SK-N-SH (cell line): ENCODE data around the gene SORBS1. TPM values are rescaled to one million over a fixed set of nuclear protein-coding genes. Genes with fewer than 3 reads are reported as not detected.

ENCODE experiments used
- CTCF ChIA-PET: fragments of 300-600, 350-600 bp; formaldehyde crosslinking; extraction: SDS; loops from one replicate; lab custom pipeline; 2021; lab: Yijun Ruan, JAX
- POLR2A ChIA-PET: fragments of 350-600 bp; sonication (Branson Sonifier 250); formaldehyde crosslinking; extraction: SDS; loops from one replicate; lab custom pipeline; 2020; ENCODE audit warnings: antibody characterized with exemption, inconsistent platforms; lab: Yijun Ruan, JAX
- DNase-seq: peaks from one replicate; pipeline ENCODE4 v3.0.0; 2012
- H2AFZ ChIP-seq: fragments of 200-600 bp; sonication (generic); 2 replicates; pipeline ENCODE4 v1.8.1; 2016; ENCODE audit warnings: antibody characterized with exemption, mild to moderate bottlenecking, low read depth
- H3F3A ChIP-seq: fragments of 200-600 bp; sonication (generic); replicated peaks from 2 replicates; pipeline ENCODE3; 2016; ENCODE audit warnings: antibody characterized with exemption, mild to moderate bottlenecking; ENCODE audit not compliant: insufficient read depth
- H3K27ac ChIP-seq, 2 experiments: fragments of 200-500 bp in 1 of 2; fragments of 200-600 bp in 1 of 2; sonication (Bioruptor generic) in 1 of 2; sonication (generic), shearing (Covaris generic) in 1 of 2; 2 replicates each; pipeline versions ENCODE4 v1.5.1 to v1.6.1; 2014 to 2016; ENCODE audit warnings: low read depth in 2 of 2, inconsistent platforms in 1 of 2, low read length in 1 of 2, mild to moderate bottlenecking in 1 of 2, mixed read lengths in 1 of 2
- H3K27me3 ChIP-seq: fragments of 200-600 bp; sonication (generic), shearing (Covaris generic); 2 replicates; pipeline ENCODE4 v1.6.1; 2016; ENCODE audit warnings: mixed run types; ENCODE audit not compliant: insufficient read depth
- H3K36me3 ChIP-seq, 2 experiments: fragments of 200-500 bp in 1 of 2; fragments of 200-600 bp in 1 of 2; sonication (Bioruptor generic) in 1 of 2; sonication (generic) in 1 of 2; replicated peaks in 1 of 2; 2 replicates each; pipeline versions ENCODE3 to v1.5.1; 2014 to 2016; ENCODE audit warnings: low read length in 1 of 2, mild to moderate bottlenecking in 1 of 2; ENCODE audit not compliant: insufficient read depth in 2 of 2, control insufficient read depth in 1 of 2
- H3K4me1 ChIP-seq, 2 experiments: fragments of 200-500 bp in 1 of 2; fragments of 200-600 bp in 1 of 2; sonication (Bioruptor generic) in 1 of 2; sonication (generic), shearing (Covaris generic) in 1 of 2; 2 replicates each; pipeline versions ENCODE4 v1.5.1 to v1.6.1; 2014 to 2016; ENCODE audit warnings: low read depth in 1 of 2, low read length in 1 of 2, mixed run types in 1 of 2; ENCODE audit not compliant: insufficient read depth in 2 of 2, control insufficient read depth in 1 of 2
- H3K4me2 ChIP-seq: fragments of 200-600 bp; sonication (generic), shearing (Covaris generic); 2 replicates; pipeline ENCODE4 v1.6.1; 2017; ENCODE audit warnings: mixed run types
- H3K4me3 ChIP-seq, 2 experiments: fragments of 200-500 bp in 1 of 2; fragments of 200-600 bp in 1 of 2; sonication (Bioruptor generic) in 1 of 2; sonication (generic), shearing (Covaris generic) in 1 of 2; 2 replicates each; pipeline versions ENCODE4 v1.5.1 to v1.8.1; 2014 to 2016; ENCODE audit warnings: low read depth in 2 of 2, inconsistent platforms in 1 of 2, low read length in 1 of 2, mild to moderate bottlenecking in 1 of 2, mixed read lengths in 1 of 2, moderate library complexity in 1 of 2
- H3K79me2 ChIP-seq: fragments of 200-600 bp; sonication (generic); 2 replicates; pipeline ENCODE4 v1.8.1; 2017; ENCODE audit warnings: mild to moderate bottlenecking; ENCODE audit not compliant: insufficient read depth
- H3K9ac ChIP-seq: fragments of 200-600 bp; sonication (generic); 2 replicates; pipeline ENCODE4 v1.6.1; 2017; ENCODE audit warnings: mixed run types
- H3K9me2 ChIP-seq: fragments of 200-600 bp; sonication (generic); 2 replicates; pipeline ENCODE4 v1.6.1; 2017; ENCODE audit warnings: mixed run types
- H3K9me3 ChIP-seq: fragments of 200-600 bp; sonication (generic); 2 replicates; pipeline ENCODE4 v1.6.1; 2017; ENCODE audit warnings: mixed run types, mild to moderate bottlenecking, moderate library complexity
- H4K20me1 ChIP-seq: fragments of 200-600 bp; sonication (generic); 2 replicates; pipeline ENCODE4 v1.6.1; 2017; ENCODE audit warnings: mild to moderate bottlenecking, mixed run types; ENCODE audit not compliant: insufficient read depth
- EP300 ChIP-seq, 2 experiments: IDR thresholded peaks; 2 replicates each; pipeline versions ENCODE4 v1.4.0 to v1.6.1; 2012; ENCODE audit warnings: borderline replicate concordance in 1 of 2, low read depth in 1 of 2, low read length in 1 of 2
- EZH2phosphoT487 ChIP-seq: fragments of 200-600 bp; sonication (generic); IDR thresholded peaks from 2 replicates; pipeline ENCODE4 v1.6.1; 2017; ENCODE audit warnings: low read depth, mixed run types, mild to moderate bottlenecking, antibody characterized with exemption, moderate library complexity, borderline replicate concordance
- FOSL2 ChIP-seq: IDR thresholded peaks from 2 replicates; pipeline ENCODE4 v1.4.0; 2012; ENCODE audit warnings: low read depth, mild to moderate bottlenecking, moderate library complexity, borderline replicate concordance
- FOXJ3 ChIP-seq: sonication (generic); formaldehyde crosslinking; IDR thresholded peaks from 2 replicates; pipeline ENCODE4 v1.5.1; 2020; ENCODE audit warnings: mild to moderate bottlenecking, missing genetic modification reagents
- JUND ChIP-seq: IDR thresholded peaks from 2 replicates; pipeline ENCODE4 v1.4.0; 2012
- PBX3 ChIP-seq: IDR thresholded peaks from 2 replicates; pipeline ENCODE4; 2012
- POLR2AphosphoS5 ChIP-seq: IDR thresholded peaks from 2 replicates; pipeline ENCODE4 v1.6.1; 2012; ENCODE audit warnings: low read depth, low read length
- RAD21 ChIP-seq: IDR thresholded peaks from 2 replicates; pipeline ENCODE4 v1.6.1; 2012; ENCODE audit warnings: mild to moderate bottlenecking, low read length
- RFX5 ChIP-seq: IDR thresholded peaks from 2 replicates; pipeline ENCODE4 v1.6.1; 2012; ENCODE audit warnings: mild to moderate bottlenecking, improper control_type of control experiment, low read length
- RXRA ChIP-seq: IDR thresholded peaks from 2 replicates; pipeline ENCODE4 v1.4.0; 2012; ENCODE audit warnings: low read depth, mild to moderate bottlenecking, borderline replicate concordance
- SIN3A ChIP-seq: IDR thresholded peaks from 2 replicates; pipeline ENCODE4 v1.6.1; 2012; ENCODE audit warnings: low read depth, mild to moderate bottlenecking, low read length, moderate library complexity, borderline replicate concordance
- SMC3 ChIP-seq: IDR thresholded peaks from 2 replicates; pipeline ENCODE4 v1.6.1; 2012; ENCODE audit warnings: low read depth, low read length, improper control_type of control experiment
- TAF1 ChIP-seq: IDR thresholded peaks from 2 replicates; pipeline ENCODE4 v1.6.1; 2012; ENCODE audit warnings: low read depth, mild to moderate bottlenecking, low read length, moderate library complexity, borderline replicate concordance
- TCF12 ChIP-seq: IDR thresholded peaks from 2 replicates; pipeline ENCODE4 v1.4.0; 2012
- TEAD4 ChIP-seq: IDR thresholded peaks from 2 replicates; pipeline ENCODE4 v1.4.0; 2012; ENCODE audit warnings: mild to moderate bottlenecking, borderline replicate concordance; ENCODE audit not compliant: insufficient read depth
- USF1 ChIP-seq: IDR thresholded peaks from 2 replicates; pipeline ENCODE4 v1.4.0; 2012; ENCODE audit warnings: low read depth, borderline replicate concordance
- YY1 ChIP-seq: IDR thresholded peaks from 2 replicates; pipeline ENCODE4 v1.4.0; 2012; ENCODE audit warnings: low read depth, mild to moderate bottlenecking
- ZBTB33 ChIP-seq: IDR thresholded peaks from 2 replicates; pipeline ENCODE4 v1.4.0; 2012; ENCODE audit warnings: low read depth, borderline replicate concordance
- WGBS: methylation state at CpG from one replicate; pipeline ENCODE4 v1.1.6; 2017; ENCODE audit warnings: low lambda C conversion rate; 5-methylcytosine and 5-hydroxymethylcytosine counted together
- polyA plus RNA-seq, 3 experiments: library from polyadenylated mRNA; depleted of rRNA; stranded (reverse); fragments of >200 nt; gene quantifications; 2 replicates each; pipeline ENCODE4 v1.2.3, GENCODE V29; 2012
- TF ChIP-seq, protein P1 (sequence below): fragments of 200-600 bp; sonication (generic); IDR thresholded peaks from 2 replicates; pipeline ENCODE4 v1.6.1; 2017; ENCODE audit warnings: antibody characterized with exemption, mild to moderate bottlenecking, moderate library complexity

The SORBS1 gene
- polyA plus RNA-seq, 1 of the 3 experiments (the other 2 are of a cell fraction) = 0.36 TPM

GRCh38 chr10:95531994-95532399 lies 29.2 kb downstream of the SORBS1 start:
- Histone ChIP-seq H3K9ac (no peak overlapping the region), H3K9me3 (no peaks in the 10 kb centered on the region), H3K4me3 (no peak overlapping the region), H3K4me2 (no peak overlapping the region), H3K4me1 (peaks cover 0 to 21% of the 10 kb centered on the region in 2 experiments; a peak in 2 of 4 replicates), H4K20me1 (no peaks in the 10 kb centered on the region), H3K27ac (no peak overlapping the region), H3K27me3 (no peaks in the 10 kb centered on the region), H2AFZ (no peak overlapping the region), H3K36me3 (no peaks in the 10 kb centered on the region), H3F3A (no peaks in the 10 kb centered on the region), H3K9me2 (no peaks in the 10 kb centered on the region), H3K79me2 (no peaks in the 10 kb centered on the region)
- POLR2A ChIA-PET = no interaction called here
- DNase-seq = no peak
- WGBS = 70% methylated on average over 1 of the region's 2 CpGs
- CTCF ChIA-PET = no interaction called here
- TF ChIP-seq SIN3A (no peak), YY1 (no peak), JUND (no peak), PBX3 (no peak), EZH2phosphoT487 (no peak), FOXJ3 (CRISPR knock-in tag) (no peak), POLR2AphosphoS5 (no peak), RFX5 (no peak), RXRA (no peak), RAD21 (no peak), EP300 (IDR thresholded peaks at IDR 0.05; ENCODE audit: borderline replicate concordance in 1 of 2, low read depth in 1 of 2, low read length in 1 of 2) (no peak), TEAD4 (no peak), TCF12 (no peak), ZBTB33 (no peak), TAF1 (no peak), SMC3 (no peak), USF1 (no peak), FOSL2 (no peak)
- TF ChIP-seq, protein P1, sequence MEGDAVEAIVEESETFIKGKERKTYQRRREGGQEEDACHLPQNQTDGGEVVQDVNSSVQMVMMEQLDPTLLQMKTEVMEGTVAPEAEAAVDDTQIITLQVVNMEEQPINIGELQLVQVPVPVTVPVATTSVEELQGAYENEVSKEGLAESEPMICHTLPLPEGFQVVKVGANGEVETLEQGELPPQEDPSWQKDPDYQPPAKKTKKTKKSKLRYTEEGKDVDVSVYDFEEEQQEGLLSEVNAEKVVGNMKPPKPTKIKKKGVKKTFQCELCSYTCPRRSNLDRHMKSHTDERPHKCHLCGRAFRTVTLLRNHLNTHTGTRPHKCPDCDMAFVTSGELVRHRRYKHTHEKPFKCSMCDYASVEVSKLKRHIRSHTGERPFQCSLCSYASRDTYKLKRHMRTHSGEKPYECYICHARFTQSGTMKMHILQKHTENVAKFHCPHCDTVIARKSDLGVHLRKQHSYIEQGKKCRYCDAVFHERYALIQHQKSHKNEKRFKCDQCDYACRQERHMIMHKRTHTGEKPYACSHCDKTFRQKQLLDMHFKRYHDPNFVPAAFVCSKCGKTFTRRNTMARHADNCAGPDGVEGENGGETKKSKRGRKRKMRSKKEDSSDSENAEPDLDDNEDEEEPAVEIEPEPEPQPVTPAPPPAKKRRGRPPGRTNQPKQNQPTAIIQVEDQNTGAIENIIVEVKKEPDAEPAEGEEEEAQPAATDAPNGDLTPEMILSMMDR = no peak
